COLO668 (cell line): ENCODE data around the gene AGAP1.

Source experiments
- DNase-seq: peaks from one replicate; lab custom pipeline; 2025; ENCODE audit not compliant: unreplicated experiment; lab: John Stamatoyannopoulos, UW

Gene AGAP1

GRCh38 chr2:235566415-235566814, 72.6 kb downstream of the AGAP1 start:
- no peak for DNase-seq

GRCh38 chr2:235566931-235567495, 73.2 kb downstream of the AGAP1 start:
- DNase-seq: no peak

- no peak for DNase-seq
Measured at GRCh38 chr2:235567842-235568241, 74.0 kb downstream of the AGAP1 start.

GRCh38 chr2:235568431-235568830, 74.6 kb downstream of the AGAP1 start:
- DNase-seq: no peak

- DNase-seq: no peak
Measured at GRCh38 chr2:235569837-235570236, 76.0 kb downstream of the AGAP1 start.

GRCh38 chr2:235570256-235570655, 76.4 kb downstream of the AGAP1 start:
- no peak for DNase-seq

- DNase-seq: no peak
Measured at GRCh38 chr2:235570966-235571692, 77.3 kb downstream of the AGAP1 start.

- no peak for DNase-seq
Measured at GRCh38 chr2:235572592-235572991, 78.7 kb downstream of the AGAP1 start.

GRCh38 chr2:235573331-235574221, 79.7 kb downstream of the AGAP1 start:
- no peak for DNase-seq

- DNase-seq: no peak
Measured at GRCh38 chr2:235575431-235575830, 81.6 kb downstream of the AGAP1 start.

- DNase-seq: no peak
Measured at GRCh38 chr2:235575904-235576303, 82.1 kb downstream of the AGAP1 start.

GRCh38 chr2:235576337-235576910, 82.6 kb downstream of the AGAP1 start:
- DNase-seq: peak; percentile 16

- no peak for DNase-seq
Measured at GRCh38 chr2:235577404-235578330, 83.8 kb downstream of the AGAP1 start.

- DNase-seq: no peak
Measured at GRCh38 chr2:235579128-235579527, 85.3 kb downstream of the AGAP1 start.

- DNase-seq: no peak
Measured at GRCh38 chr2:235580426-235581157, 86.7 kb downstream of the AGAP1 start.

GRCh38 chr2:235582081-235582686, 88.3 kb downstream of the AGAP1 start:
- DNase-seq: no peak

GRCh38 chr2:235582729-235583128, 88.9 kb downstream of the AGAP1 start:
- DNase-seq: no peak

GRCh38 chr2:235583144-235583543, 89.3 kb downstream of the AGAP1 start:
- no peak for DNase-seq

- DNase-seq: no peak
Measured at GRCh38 chr2:235583925-235584637, 90.2 kb downstream of the AGAP1 start.
